Gastrocnemius medialis (tissue), 4 donors: ENCODE measurements around the gene YBX2. TPM values are rescaled to one million over a fixed set of nuclear protein-coding genes. Genes with fewer than 3 reads are reported as not detected.
"Not testable (repeated sequence)": the region's sequence is repeated elsewhere in the genome, so short reads cannot be mapped to it uniquely, and the experiment has no call there.

ENCODE experiments used
- ATAC-seq, 2 donors: fragments of 150-250 bp; one replicate each; pipeline ENCODE4 v1.9.1; 2016
- DNase-seq, 2 donors: peaks; one replicate each; pipeline ENCODE4 v3.0.0-alpha.2; 2019
- H3K27ac ChIP-seq, 4 donors: fragments of 200-600 bp; sonication (generic); 1 replicate in 1 of 4; 2 replicates in 3 of 4; pipeline ENCODE4 v1.5.1; 2016 to 2018; ENCODE audit warnings: mild to moderate bottlenecking in 2 of 4, moderate library complexity in 1 of 4
- H3K27me3 ChIP-seq, 3 donors: fragments of 200-600 bp; sonication (generic) in 2 of 3; 1 replicate in 1 of 3; 2 replicates in 2 of 3; pipeline versions ENCODE4 v1.5.1 to v1.6.0; 2016 to 2019; ENCODE audit warnings: mild to moderate bottlenecking in 1 of 3, moderate library complexity in 1 of 3
- H3K36me3 ChIP-seq, 2 donors: fragments of 200-600 bp; sonication (generic) in 1 of 2; one replicate each; pipeline ENCODE4 v1.5.1; 2017 to 2018
- H3K4me1 ChIP-seq, 2 donors: fragments of 200-600 bp; sonication (generic) in 1 of 2; one replicate each; pipeline ENCODE4 v1.5.1; 2016 to 2017; ENCODE audit warnings: mild to moderate bottlenecking in 2 of 2
- H3K4me3 ChIP-seq, 4 donors: fragments of 200-600 bp; sonication (generic) in 3 of 4; 1 replicate in 1 of 4; 2 replicates in 3 of 4; pipeline ENCODE4 v1.5.1; 2016 to 2019; ENCODE audit warnings: mild to moderate bottlenecking in 2 of 4
- H3K9me3 ChIP-seq, 3 donors: fragments of 200-600 bp; sonication (generic) in 2 of 3; 1 replicate in 1 of 3; 2 replicates in 2 of 3; pipeline ENCODE4 v1.5.1; 2016 to 2019
- POLR2A ChIP-seq, 2 donors: fragments of 450-650 bp; IDR thresholded peaks; one replicate each; pipeline ENCODE4 v1.6.1; 2017; ENCODE audit warnings: antibody characterized with exemption in 2 of 2, mild to moderate bottlenecking in 2 of 2, moderate library complexity in 2 of 2
- in situ Hi-C, 4 donors: fragments of 200-750 bp; cut with MboI; loops; one replicate each; pipeline versions ENCODE4 v1.15.0 to v1.8.0; 2017; ENCODE audit warnings: low sequenced_read_pairs in 4 of 4
- intact Hi-C: fragments of 100-400 bp; cut with DNase I; formaldehyde crosslinking; loops from one replicate; pipeline ENCODE4 v1.15.1; 2023; ENCODE audit warnings: low total_unique reads
- total RNA-seq, 4 donors: library from RNA; depleted of rRNA; stranded (reverse); fragments of >200 nt; gene quantifications; one replicate each; pipeline versions ENCODE4 v1.1.0 to v1.2.3, GENCODE V29; 2016
- TF ChIP-seq, protein P1 (sequence below), 5 experiments: fragments of 450-650 bp in 3 of 5; fragments of 200-600 bp in 2 of 5; sonication (generic) in 2 of 5; IDR thresholded peaks in 4 of 5; conservative IDR thresholded peaks in 1 of 5; 1 replicate in 4 of 5; 2 replicates in 1 of 5; pipeline ENCODE4 v1.5.1; 2016 to 2019; ENCODE audit warnings: antibody characterized with exemption in 5 of 5, mild to moderate bottlenecking in 3 of 5, moderate library complexity in 3 of 5

YBX2 gene
- total RNA-seq, 4 donors from 2014 or later = 0.42 to 2.2 (median 0.46) TPM; not detected in 1

DNA sequence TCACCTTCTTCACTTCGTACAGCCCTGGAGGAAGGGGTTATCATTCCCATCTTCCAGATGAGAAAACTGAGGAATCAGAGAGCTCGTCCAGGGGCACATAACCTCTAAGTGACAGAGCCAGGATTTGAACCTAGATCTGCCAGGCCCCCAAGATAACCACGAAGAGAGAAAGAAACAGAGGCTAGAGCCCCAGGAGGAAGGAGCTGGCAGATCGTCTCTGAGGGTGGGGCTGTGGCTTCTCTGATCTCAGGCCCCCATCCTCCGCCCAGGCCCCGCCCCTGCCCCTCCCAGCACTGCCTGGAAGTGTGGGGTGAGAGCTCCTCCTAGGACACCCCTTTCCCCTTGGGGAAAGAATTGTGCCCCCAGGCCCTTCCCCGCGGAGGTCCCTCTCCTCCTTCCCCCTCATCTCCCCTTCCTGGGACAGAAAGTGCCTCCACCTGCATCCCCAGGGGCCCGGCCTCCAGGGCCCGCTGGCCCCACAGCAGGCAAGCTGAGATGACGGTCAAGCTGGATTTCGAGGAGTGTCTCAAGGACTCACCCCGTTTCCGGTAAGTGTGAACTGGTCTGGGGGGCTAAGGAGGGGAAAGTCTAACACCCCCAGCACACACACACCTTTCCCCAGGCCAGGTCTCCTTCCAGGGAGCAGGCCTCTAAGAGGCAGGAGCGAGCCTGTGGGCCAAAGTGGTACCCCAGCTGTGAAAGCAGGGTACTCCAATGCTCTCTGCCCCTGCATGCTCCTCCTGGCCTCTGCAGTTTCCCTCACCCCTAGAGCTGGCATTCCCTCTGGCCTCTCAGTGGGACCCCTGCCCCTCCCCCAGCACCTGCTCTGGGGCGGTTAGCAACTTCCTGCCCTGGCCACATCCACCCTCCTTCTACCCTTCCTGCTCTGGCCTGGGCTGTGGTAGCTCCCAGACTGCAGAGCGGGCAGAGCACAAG lies 42.1 kb upstream of the YBX2 start, which contains the start of gene ACAP1:
Gene ACAP1, plus strand, starts transcription at position 290 of the 936 bp plus-strand sequence. Its CDS starts 206 bp downstream, at position 496.
- DNase-seq (no peak), ATAC-seq (no peak)
- Histone ChIP-seq H3K4me3 (no peak within 1 kb of the TSS), H3K4me1 (peaks cover 0 to 6% of the 10 kb centered on the region in 2 donors), H3K27ac (no peak within 1 kb of the TSS), H3K36me3 (no peaks in the 10 kb centered on the region), H3K9me3 (no peaks in the 10 kb centered on the region), H3K27me3 (peaks cover 29 to 46% (median 41%) of the 10 kb centered on the region in 3 donors)
- TF ChIP-seq POLR2A (IDR thresholded peaks at IDR 0.05) = no peak
- TF ChIP-seq, protein P1, sequence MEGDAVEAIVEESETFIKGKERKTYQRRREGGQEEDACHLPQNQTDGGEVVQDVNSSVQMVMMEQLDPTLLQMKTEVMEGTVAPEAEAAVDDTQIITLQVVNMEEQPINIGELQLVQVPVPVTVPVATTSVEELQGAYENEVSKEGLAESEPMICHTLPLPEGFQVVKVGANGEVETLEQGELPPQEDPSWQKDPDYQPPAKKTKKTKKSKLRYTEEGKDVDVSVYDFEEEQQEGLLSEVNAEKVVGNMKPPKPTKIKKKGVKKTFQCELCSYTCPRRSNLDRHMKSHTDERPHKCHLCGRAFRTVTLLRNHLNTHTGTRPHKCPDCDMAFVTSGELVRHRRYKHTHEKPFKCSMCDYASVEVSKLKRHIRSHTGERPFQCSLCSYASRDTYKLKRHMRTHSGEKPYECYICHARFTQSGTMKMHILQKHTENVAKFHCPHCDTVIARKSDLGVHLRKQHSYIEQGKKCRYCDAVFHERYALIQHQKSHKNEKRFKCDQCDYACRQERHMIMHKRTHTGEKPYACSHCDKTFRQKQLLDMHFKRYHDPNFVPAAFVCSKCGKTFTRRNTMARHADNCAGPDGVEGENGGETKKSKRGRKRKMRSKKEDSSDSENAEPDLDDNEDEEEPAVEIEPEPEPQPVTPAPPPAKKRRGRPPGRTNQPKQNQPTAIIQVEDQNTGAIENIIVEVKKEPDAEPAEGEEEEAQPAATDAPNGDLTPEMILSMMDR (IDR thresholded peaks at IDR 0.05 in 4 of 5, conservative IDR thresholded peaks at IDR 0.05 in 1 of 5) = no peak
- intact Hi-C loops (no loop called here), in situ Hi-C loops (loop anchor here in 1 of 4 donors (25.0 kb wide), 1 partner anchor 299 kb away; the partner anchor contains the start of genes SLC16A11 and SLC16A13)

DNA sequence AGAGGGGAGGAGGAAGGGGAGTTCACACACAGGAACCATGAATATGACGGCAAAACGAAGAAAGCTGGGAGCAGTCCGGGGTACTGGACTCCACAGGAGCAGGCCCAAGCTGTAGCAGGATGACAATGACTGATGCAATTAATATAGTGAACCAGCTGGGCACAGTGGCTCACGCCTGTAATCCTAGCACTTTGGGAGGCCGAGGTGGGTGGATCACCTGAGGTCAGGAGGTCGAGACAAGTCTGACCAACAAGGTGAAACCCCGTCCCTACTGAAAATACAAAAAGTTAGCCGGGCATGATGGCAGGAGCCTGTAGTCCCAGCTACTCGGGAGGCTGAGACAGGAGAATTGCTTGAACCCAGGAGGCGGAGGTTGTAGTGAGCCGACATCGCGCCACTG lies 41.3 kb upstream of the YBX2 start:
- H3K4me1 ChIP-seq, H3K9me3 ChIP-seq, DNase-seq, intact Hi-C loops, H3K27ac ChIP-seq, H3K4me3 ChIP-seq, H3K36me3 ChIP-seq, ATAC-seq: not testable (repeated sequence)
- H3K27me3 ChIP-seq = peaks cover 29 to 46% (median 41%) of the 10 kb centered on the region in 3 donors
- in situ Hi-C loops = loop anchor here in 1 of 4 donors (25.0 kb wide), 1 partner anchor 298 kb away; the partner anchor contains the start of genes SLC16A11 and SLC16A13

DNA sequence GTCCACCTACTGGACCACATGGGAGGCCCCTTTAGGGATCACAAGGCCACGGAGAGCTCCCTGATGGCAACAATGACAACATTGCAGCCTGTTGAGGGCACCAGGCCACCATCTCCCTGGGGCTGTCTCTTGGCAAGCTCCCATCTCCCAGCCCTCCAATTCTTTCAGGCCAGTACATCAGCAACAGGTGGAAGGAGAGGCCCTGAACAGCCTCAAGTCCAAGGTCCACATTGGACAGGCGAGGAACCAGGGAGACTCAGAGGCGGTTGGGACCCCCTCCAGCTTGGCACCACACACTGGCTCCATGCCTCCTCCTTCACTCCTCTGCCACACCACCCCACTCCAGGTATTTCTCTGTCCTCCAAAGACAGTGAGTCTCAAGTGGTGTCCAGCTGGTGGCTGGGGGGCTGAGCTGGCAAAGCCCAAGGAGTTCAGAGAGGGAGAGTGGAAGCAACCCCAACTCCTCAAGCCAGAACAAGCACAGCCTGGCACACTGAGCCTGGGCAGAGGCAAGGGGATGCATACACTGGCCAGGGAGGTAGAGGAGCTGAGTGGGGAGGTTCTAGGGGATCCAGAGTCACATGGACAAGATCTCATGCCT lies 40.6 kb upstream of the YBX2 start:
- in situ Hi-C loops (loop anchor here in 1 of 4 donors (25.0 kb wide), 1 partner anchor 298 kb away; the partner anchor contains the start of genes SLC16A11 and SLC16A13), intact Hi-C loops (no loop called here)
- TF ChIP-seq POLR2A (IDR thresholded peaks at IDR 0.05) = no peak
- TF ChIP-seq, protein P1 (IDR thresholded peaks at IDR 0.05 in 4 of 5, conservative IDR thresholded peaks at IDR 0.05 in 1 of 5) = no peak
- Histone ChIP-seq H3K27me3 (peaks cover 24 to 45% (median 38%) of the 10 kb centered on the region in 3 donors), H3K4me1 (peaks cover 7% of the 10 kb centered on the region in 2 donors), H3K36me3 (no peaks in the 10 kb centered on the region), H3K9me3 (no peaks in the 10 kb centered on the region), H3K4me3 (no peak overlapping the region), H3K27ac (no peak overlapping the region)
- no peak for DNase-seq
- no peak for ATAC-seq

DNA sequence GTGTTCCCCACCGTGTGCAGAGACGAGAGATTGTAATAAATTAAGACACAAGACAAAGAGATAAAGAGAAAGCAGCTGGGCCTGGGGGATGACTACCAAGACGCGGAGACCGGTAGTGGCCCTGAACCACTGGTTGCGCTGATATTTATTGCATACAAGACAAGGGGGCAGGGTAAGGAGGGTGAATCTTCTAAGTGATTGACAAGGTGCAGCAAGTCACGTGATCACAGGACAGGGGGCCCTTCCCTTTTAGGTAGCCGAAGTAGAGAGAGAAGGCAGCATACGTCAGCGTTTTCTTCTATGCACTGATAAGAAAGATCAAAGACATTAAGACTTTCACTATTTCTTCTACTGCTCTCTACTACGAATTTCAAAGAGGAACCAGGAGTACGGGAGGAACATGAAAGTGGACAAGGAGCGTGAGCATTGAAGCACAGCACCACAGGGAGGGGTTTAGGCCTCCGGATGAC lies 38.2 kb upstream of the YBX2 start:
- H3K27ac ChIP-seq, H3K36me3 ChIP-seq, H3K4me3 ChIP-seq, ATAC-seq, DNase-seq, intact Hi-C loops, H3K9me3 ChIP-seq: not testable (repeated sequence)
- in situ Hi-C loops = loop anchor here in 1 of 4 donors (25.0 kb wide), 1 partner anchor 295 kb away; the partner anchor contains the start of genes SLC16A11 and SLC16A13
- Histone ChIP-seq H3K4me1 (peaks cover 14 to 22% of the 10 kb centered on the region in 2 donors), H3K27me3 (peaks cover 18 to 26% (median 24%) of the 10 kb centered on the region in 3 donors)

DNA sequence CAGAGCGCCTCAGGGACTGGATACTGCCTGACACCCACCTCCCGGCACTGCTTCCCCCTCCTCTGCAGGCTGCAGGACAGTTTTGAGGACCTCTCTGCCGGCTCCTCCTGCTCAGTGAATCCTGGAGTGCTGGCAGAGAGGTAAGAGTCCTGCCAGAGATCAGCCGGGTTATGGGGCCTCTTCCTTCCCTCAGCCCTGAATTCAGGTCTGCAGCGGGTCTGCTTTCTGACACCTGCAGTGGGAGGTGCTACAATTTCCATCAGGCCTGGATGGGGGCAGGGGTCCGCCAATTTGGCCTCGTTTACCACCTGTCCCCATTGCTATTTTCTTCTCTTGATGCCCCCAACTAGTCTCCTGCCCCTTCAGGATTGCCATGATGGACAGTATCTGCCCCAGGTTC lies 37.7 kb upstream of the YBX2 start:
- no peak overlapping the region for H3K4me3 ChIP-seq
- intact Hi-C loops (no loop called here), in situ Hi-C loops (loop anchor here in 1 of 4 donors (25.0 kb wide), 1 partner anchor 295 kb away; the partner anchor contains the start of genes SLC16A11 and SLC16A13)
- H3K27me3 ChIP-seq = peaks cover 18 to 24% (median 19%) of the 10 kb centered on the region in 3 donors
- no peak for DNase-seq
- H3K4me1 ChIP-seq = peaks cover 15 to 24% of the 10 kb centered on the region in 2 donors
- H3K36me3 ChIP-seq = no peaks in the 10 kb centered on the region
- no peak for TF ChIP-seq POLR2A (IDR thresholded peaks at IDR 0.05)
- TF ChIP-seq, protein P1 (IDR thresholded peaks at IDR 0.05 in 4 of 5, conservative IDR thresholded peaks at IDR 0.05 in 1 of 5) = no peak
- no peaks in the 10 kb centered on the region for H3K9me3 ChIP-seq
- ATAC-seq = no peak
- no peak overlapping the region for H3K27ac ChIP-seq
